Astrocyte (in vitro differentiated cells and primary cell): ENCODE measurements around the gene GPC5. TPM values are rescaled to one million over a fixed set of nuclear protein-coding genes. Genes with fewer than 3 reads are reported as not detected.

ENCODE experiments used
- DNase-seq: peaks from one replicate; pipeline ENCODE4 v3.0.0-alpha.2; 2010; ENCODE audit warnings: low read depth
- FAIRE-seq: peaks from 2 replicates; lab custom pipeline; 2011; peaks lifted over from hg19 to GRCh38; lab: Jason Lieb, UNC
- H2AFZ ChIP-seq: 2 replicates; pipeline ENCODE4 v1.6.0; 2012; ENCODE audit warnings: low read depth, low read length, inconsistent platforms
- H3K27ac ChIP-seq: 2 replicates; pipeline ENCODE4 v1.5.1; 2011; ENCODE audit warnings: low read depth, low read length, inconsistent platforms
- H3K27me3 ChIP-seq: 2 replicates; pipeline ENCODE4 v1.6.0; 2011; ENCODE audit warnings: low read length, inconsistent platforms; ENCODE audit not compliant: insufficient read depth
- H3K36me3 ChIP-seq: 2 replicates; pipeline ENCODE4 v1.5.1; 2011; ENCODE audit warnings: low read length, inconsistent platforms; ENCODE audit not compliant: insufficient read depth
- H3K4me1 ChIP-seq: 2 replicates; pipeline ENCODE4 v1.5.1; 2011; ENCODE audit warnings: low read length, inconsistent platforms; ENCODE audit not compliant: insufficient read depth
- H3K4me2 ChIP-seq: 2 replicates; pipeline ENCODE4 v1.6.0; 2012; ENCODE audit warnings: low read length, inconsistent platforms
- H3K4me3 ChIP-seq: 2 replicates; pipeline ENCODE4 v1.5.1; 2011; ENCODE audit warnings: low read depth, mild to moderate bottlenecking, low read length, inconsistent platforms; ENCODE audit not compliant: insufficient read depth
- H3K79me2 ChIP-seq: 2 replicates; pipeline ENCODE4 v1.6.0; 2012; ENCODE audit warnings: mild to moderate bottlenecking, low read length, inconsistent platforms; ENCODE audit not compliant: insufficient read depth
- H3K9ac ChIP-seq: 2 replicates; pipeline ENCODE4 v1.6.0; 2012; ENCODE audit warnings: mild to moderate bottlenecking, low read length, inconsistent platforms
- H3K9me3 ChIP-seq: 2 replicates; pipeline ENCODE4 v1.5.1; 2012; ENCODE audit warnings: low read depth, mild to moderate bottlenecking, low read length, inconsistent platforms; ENCODE audit not compliant: insufficient read depth
- H4K20me1 ChIP-seq: 2 replicates; pipeline ENCODE4 v1.6.0; 2012; ENCODE audit warnings: low read length, inconsistent platforms; ENCODE audit not compliant: insufficient read depth
- H3K27ac Mint-ChIP-seq: one replicate; pipeline ENCODE4 v1.8.0; 2021; ENCODE audit warnings: mild to moderate bottlenecking, mixed read lengths; ENCODE audit not compliant: unreplicated experiment
- H3K27me3 Mint-ChIP-seq: one replicate; pipeline ENCODE4 v1.8.0; 2021; ENCODE audit warnings: low read depth, mixed read lengths; ENCODE audit not compliant: unreplicated experiment
- H3K36me3 Mint-ChIP-seq: one replicate; pipeline ENCODE4 v1.8.0; 2021; ENCODE audit warnings: low read depth, mixed read lengths; ENCODE audit not compliant: unreplicated experiment
- H3K4me1 Mint-ChIP-seq: one replicate; pipeline ENCODE4 v1.8.0; 2021; ENCODE audit warnings: low read depth, mixed read lengths; ENCODE audit not compliant: unreplicated experiment
- H3K4me3 Mint-ChIP-seq: one replicate; pipeline ENCODE4 v1.8.0; 2021; ENCODE audit warnings: mild to moderate bottlenecking, moderate library complexity, mixed read lengths; ENCODE audit not compliant: unreplicated experiment
- H3K9me3 Mint-ChIP-seq: one replicate; pipeline ENCODE4 v1.8.0; 2021; ENCODE audit warnings: mild to moderate bottlenecking, mixed read lengths; ENCODE audit not compliant: unreplicated experiment
- CTCF ChIP-seq: IDR thresholded peaks from 2 replicates; pipeline ENCODE4 v1.5.1; 2011; ENCODE audit warnings: low read depth, mild to moderate bottlenecking, inconsistent platforms, low read length, moderate library complexity; ENCODE audit not compliant: insufficient read depth
- EZH2 ChIP-seq: IDR thresholded peaks from 2 replicates; pipeline ENCODE4 v1.6.1; 2012; ENCODE audit warnings: mild to moderate bottlenecking, low read length, inconsistent platforms; ENCODE audit not compliant: insufficient read depth
- total RNA-seq: library from RNA; stranded (reverse); gene quantifications from 2 replicates; pipeline ENCODE4 v1.2.1, GENCODE V29; 2021

The GPC5 gene
- total RNA-seq, 1 donor from 2014 or later: 1.1 TPM

DNA sequence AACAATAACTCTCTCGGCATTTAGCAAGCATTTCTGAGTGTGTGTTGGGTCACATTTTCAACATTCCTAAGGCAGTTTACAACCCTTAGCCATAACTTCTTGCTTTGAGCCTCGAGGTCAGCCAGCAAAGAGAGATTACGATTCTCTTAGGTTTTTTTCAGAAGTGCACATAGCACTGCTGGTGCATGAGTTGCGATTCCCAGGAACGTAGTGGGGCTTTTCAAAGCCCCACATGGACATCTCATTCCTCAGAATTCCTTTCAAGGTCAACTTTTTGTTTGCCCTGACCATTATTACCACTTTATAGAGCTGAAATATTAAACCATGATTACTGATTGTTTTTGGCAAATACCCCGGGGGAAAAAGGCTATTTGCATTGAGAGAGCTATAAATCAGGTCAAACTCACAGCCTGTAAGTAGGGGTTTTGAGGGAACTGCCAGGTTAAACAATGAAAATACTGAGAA is 705.3 kb downstream of the GPC5 start:
- no peaks in the 10 kb centered on the region for H3K27me3 ChIP-seq
- Mint-ChIP-seq H3K27me3 (peaks cover 5% of the 10 kb centered on the region), H3K4me3 (no peak overlapping the region), H3K4me1 (peaks cover 8% of the 10 kb centered on the region), H3K36me3 (no peaks in the 10 kb centered on the region), H3K9me3 (no peaks in the 10 kb centered on the region), H3K27ac (no peak overlapping the region)
- no peaks in the 10 kb centered on the region for H4K20me1 ChIP-seq
- no peaks in the 10 kb centered on the region for H3K4me1 ChIP-seq
- DNase-seq (peak; percentile 45), FAIRE-seq (no peak)
- H2AFZ ChIP-seq: no peak overlapping the region
- H3K79me2 ChIP-seq: no peaks in the 10 kb centered on the region
- TF ChIP-seq EZH2 (no peak), CTCF (no peak)
- no peak overlapping the region for H3K27ac ChIP-seq
- H3K4me3 ChIP-seq: no peak overlapping the region
- no peaks in the 10 kb centered on the region for H3K36me3 ChIP-seq
- H3K9ac ChIP-seq: no peak overlapping the region
- no peaks in the 10 kb centered on the region for H3K9me3 ChIP-seq
- H3K4me2 ChIP-seq: no peak overlapping the region

GRCh38 chr13:92122186-92122853 is 723.9 kb downstream of the GPC5 start:
- no peak overlapping the region for H3K27ac ChIP-seq
- H3K9ac ChIP-seq: no peak overlapping the region
- DNase-seq (no peak), FAIRE-seq (no peak)
- Mint-ChIP-seq H3K9me3 (no peaks in the 10 kb centered on the region), H3K27me3 (peaks cover 2% of the 10 kb centered on the region), H3K4me1 (no peaks in the 10 kb centered on the region), H3K4me3 (no peak overlapping the region), H3K36me3 (no peaks in the 10 kb centered on the region), H3K27ac (no peak overlapping the region)
- H3K4me1 ChIP-seq: no peaks in the 10 kb centered on the region
- H2AFZ ChIP-seq: no peak overlapping the region
- TF ChIP-seq CTCF: no peak
- TF ChIP-seq EZH2: no peak
- no peak overlapping the region for H3K4me3 ChIP-seq
- no peaks in the 10 kb centered on the region for H3K36me3 ChIP-seq
- H4K20me1 ChIP-seq: no peaks in the 10 kb centered on the region
- no peaks in the 10 kb centered on the region for H3K27me3 ChIP-seq
- H3K4me2 ChIP-seq: no peak overlapping the region
- H3K9me3 ChIP-seq: no peaks in the 10 kb centered on the region
- H3K79me2 ChIP-seq: no peaks in the 10 kb centered on the region

DNA sequence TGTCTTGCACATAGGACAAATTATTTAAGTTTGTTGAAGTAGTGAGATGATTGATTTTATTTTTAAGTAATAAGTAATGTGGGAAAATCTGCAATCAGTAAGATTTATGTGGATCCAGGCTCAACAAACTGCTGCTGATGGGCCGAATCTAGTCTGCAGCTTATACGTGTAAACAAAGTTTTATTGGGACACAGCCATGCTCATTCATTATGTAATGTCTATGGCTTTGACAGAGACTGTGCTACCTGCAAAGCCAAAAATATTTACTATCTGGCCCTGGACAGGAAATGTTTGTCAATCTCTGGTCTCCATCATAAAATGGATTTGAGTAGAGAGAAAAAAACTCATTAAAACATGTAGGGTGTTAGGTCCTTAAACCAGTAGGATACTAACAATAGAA is 728.0 kb downstream of the GPC5 start:
- Mint-ChIP-seq H3K36me3 (no peaks in the 10 kb centered on the region), H3K27ac (no peak overlapping the region), H3K27me3 (peaks cover 2% of the 10 kb centered on the region), H3K9me3 (no peaks in the 10 kb centered on the region), H3K4me3 (no peak overlapping the region), H3K4me1 (no peaks in the 10 kb centered on the region)
- H3K27ac ChIP-seq: no peak overlapping the region
- H3K27me3 ChIP-seq: no peaks in the 10 kb centered on the region
- FAIRE-seq: no peak
- no peak overlapping the region for H3K9ac ChIP-seq
- no peaks in the 10 kb centered on the region for H3K36me3 ChIP-seq
- no peak overlapping the region for H2AFZ ChIP-seq
- TF ChIP-seq EZH2 (no peak), CTCF (no peak)
- no peaks in the 10 kb centered on the region for H4K20me1 ChIP-seq
- no peak overlapping the region for H3K4me3 ChIP-seq
- H3K9me3 ChIP-seq: no peaks in the 10 kb centered on the region
- no peaks in the 10 kb centered on the region for H3K4me1 ChIP-seq
- no peak for DNase-seq
- H3K79me2 ChIP-seq: no peaks in the 10 kb centered on the region
- H3K4me2 ChIP-seq: no peak overlapping the region
